H9 (cell line): ENCODE measurements around the gene SIL1. TPM values are rescaled to one million over a fixed set of nuclear protein-coding genes. Genes with fewer than 3 reads are reported as not detected.

Experiments used
- DNase-seq: peaks from one replicate; pipeline ENCODE4 v3.0.0-alpha.2; 2017
- H2AFZ ChIP-seq: one replicate; pipeline ENCODE4 v1.6.1; 2013; ENCODE audit warnings: mild to moderate bottlenecking, low read length, control low read depth, moderate library complexity
- H2AK5ac ChIP-seq: 2 replicates; pipeline ENCODE4 v1.6.1; 2013; ENCODE audit warnings: low read length, control low read depth, mixed read lengths; ENCODE audit not compliant: insufficient read length
- H2BK120ac ChIP-seq: one replicate; pipeline ENCODE4 v1.6.1; 2013; ENCODE audit warnings: low read depth, mild to moderate bottlenecking, low read length, control low read depth, inconsistent platforms; ENCODE audit not compliant: poor library complexity, severe bottlenecking
- H2BK12ac ChIP-seq: 2 replicates; pipeline ENCODE4 v1.6.1; 2013; ENCODE audit warnings: low read length, control low read depth, mixed read lengths, low read depth; ENCODE audit not compliant: insufficient read length
- H2BK15ac ChIP-seq: 2 replicates; pipeline ENCODE4 v1.6.1; 2013; ENCODE audit warnings: low read depth, low read length, control low read depth
- H2BK20ac ChIP-seq: one replicate; pipeline ENCODE4 v1.6.1; 2013; ENCODE audit warnings: low read depth, mild to moderate bottlenecking, low read length, control low read depth, inconsistent platforms; ENCODE audit not compliant: poor library complexity, severe bottlenecking
- H2BK5ac ChIP-seq: 2 replicates; pipeline ENCODE4 v1.6.1; 2013; ENCODE audit warnings: low read length, control low read depth, mixed read lengths; ENCODE audit not compliant: insufficient read length
- H3K14ac ChIP-seq: 2 replicates; pipeline ENCODE4 v1.6.1; 2013; ENCODE audit warnings: low read length, control low read depth; ENCODE audit not compliant: insufficient read depth
- H3K18ac ChIP-seq: 2 replicates; pipeline ENCODE4 v1.6.1; 2013; ENCODE audit warnings: low read depth, mild to moderate bottlenecking, mixed read lengths, low read length, control low read depth; ENCODE audit not compliant: insufficient read length
- H3K23ac ChIP-seq: 2 replicates; pipeline ENCODE4 v1.6.1; 2013; ENCODE audit warnings: low read length, control low read depth, mixed read lengths, low read depth; ENCODE audit not compliant: insufficient read length
- H3K23me2 ChIP-seq: 2 replicates; pipeline ENCODE4 v1.6.1; 2013; ENCODE audit warnings: low read depth, mild to moderate bottlenecking, mixed read lengths, low read length, control low read depth; ENCODE audit not compliant: insufficient read length, poor library complexity, severe bottlenecking
- H3K27ac ChIP-seq: 2 replicates; pipeline ENCODE4 v1.5.1; 2013; ENCODE audit warnings: low read length, control low read depth, mixed read lengths, low read depth; ENCODE audit not compliant: insufficient read length
- H3K27me3 ChIP-seq: 2 replicates; pipeline ENCODE4 v1.6.1; 2013; ENCODE audit warnings: low read length, control low read depth, inconsistent platforms; ENCODE audit not compliant: insufficient read depth
- H3K4ac ChIP-seq: 2 replicates; pipeline ENCODE4 v1.6.1; 2013; ENCODE audit warnings: low read depth, mild to moderate bottlenecking, control low read depth, inconsistent platforms, low read length, moderate library complexity
- H3K4me1 ChIP-seq: 2 replicates; pipeline ENCODE4 v1.6.1; 2013; ENCODE audit warnings: low read length, control low read depth, inconsistent platforms; ENCODE audit not compliant: insufficient read depth
- H3K4me2 ChIP-seq: 2 replicates; pipeline ENCODE4 v1.6.1; 2013; ENCODE audit warnings: low read length, control low read depth, mixed read lengths; ENCODE audit not compliant: insufficient read length, insufficient read depth
- H3K56ac ChIP-seq: 2 replicates; pipeline ENCODE4 v1.6.1; 2013; ENCODE audit warnings: low read depth, mild to moderate bottlenecking, mixed read lengths, low read length, control low read depth; ENCODE audit not compliant: insufficient read length
- H3K79me1 ChIP-seq: 2 replicates; pipeline ENCODE4 v1.6.1; 2013; ENCODE audit warnings: low read depth, mild to moderate bottlenecking, moderate library complexity, low read length, control low read depth, inconsistent platforms; ENCODE audit not compliant: insufficient read depth, poor library complexity, severe bottlenecking
- H3K79me2 ChIP-seq: 2 replicates; pipeline ENCODE4 v1.6.1; 2013; ENCODE audit warnings: low read length, control low read depth, inconsistent platforms; ENCODE audit not compliant: insufficient read depth
- H3K9ac ChIP-seq: 2 replicates; pipeline ENCODE4 v1.6.1; 2013; ENCODE audit warnings: low read length, control low read depth, mixed read lengths; ENCODE audit not compliant: insufficient read length; ENCODE audit errors: extremely low read depth
- H3K9me3 ChIP-seq: one replicate; pipeline ENCODE4 v1.6.1; 2013; ENCODE audit warnings: low read depth, low read length, inconsistent platforms; ENCODE audit not compliant: control insufficient read depth
- H3T11ph ChIP-seq: one replicate; pipeline ENCODE4 v1.6.1; 2013; ENCODE audit warnings: mild to moderate bottlenecking, low read length, control low read depth, inconsistent platforms
- H4K20me1 ChIP-seq: one replicate; pipeline ENCODE4 v1.6.1; 2013; ENCODE audit not compliant: control insufficient read depth, insufficient read length, insufficient read depth
- H4K5ac ChIP-seq: 2 replicates; pipeline ENCODE4 v1.6.1; 2013; ENCODE audit warnings: low read depth, mild to moderate bottlenecking, mixed read lengths, low read length, control low read depth; ENCODE audit not compliant: insufficient read length
- H4K8ac ChIP-seq: replicated peaks from 2 replicates; pipeline ENCODE4 v1.6.1; 2013; ENCODE audit warnings: low read length, control low read depth, mixed read lengths, low read depth; ENCODE audit not compliant: insufficient read length
- H4K91ac ChIP-seq: 2 replicates; pipeline ENCODE4 v1.6.1; 2013; ENCODE audit warnings: low read depth, mild to moderate bottlenecking, moderate library complexity, mixed read lengths, low read length, control low read depth; ENCODE audit not compliant: insufficient read length
- H3K27ac Mint-ChIP-seq, 3 experiments: 2 replicates in 2 of 3; 3 replicates in 1 of 3; pipeline ENCODE4 v1.8.0; 2020 to 2021; ENCODE audit warnings: mixed read lengths in 3 of 3, mild to moderate bottlenecking in 1 of 3, moderate library complexity in 1 of 3
- H3K27me3 Mint-ChIP-seq: 2 replicates; pipeline ENCODE4 v1.8.0; 2021; ENCODE audit warnings: low read depth, mild to moderate bottlenecking, moderate library complexity, mixed read lengths
- H3K36me3 Mint-ChIP-seq, 3 experiments: 2 replicates in 2 of 3; 3 replicates in 1 of 3; pipeline ENCODE4 v1.8.0; 2020 to 2021; ENCODE audit warnings: low read depth in 3 of 3, mixed read lengths in 3 of 3; ENCODE audit not compliant: insufficient read depth in 1 of 3
- H3K4me1 Mint-ChIP-seq, 2 experiments: 2 replicates each; pipeline ENCODE4 v1.8.0; 2020; ENCODE audit warnings: mixed read lengths in 2 of 2
- H3K4me3 Mint-ChIP-seq, 2 experiments: 2 replicates in 1 of 2; 3 replicates in 1 of 2; pipeline ENCODE4 v1.8.0; 2020 to 2021; ENCODE audit warnings: mild to moderate bottlenecking in 2 of 2, mixed read lengths in 2 of 2, moderate library complexity in 1 of 2
- H3K9me3 Mint-ChIP-seq, 2 experiments: 2 replicates in 1 of 2; 3 replicates in 1 of 2; pipeline ENCODE4 v1.8.0; 2020; ENCODE audit warnings: mild to moderate bottlenecking in 2 of 2, mixed read lengths in 2 of 2, moderate library complexity in 1 of 2
- CTCF ChIP-seq: fragments of 200-600 bp; sonication (generic); conservative IDR thresholded peaks from 3 replicates; pipeline ENCODE4 v1.8.0; 2021; ENCODE audit warnings: antibody characterized with exemption, mild to moderate bottlenecking
- WGBS: extraction: QIAGEN DNeasy Blood & Tissue Kit; methylation state at CpG from one replicate; pipeline ENCODE4 v1.1.7; 2013; ENCODE audit warnings: missing lambda C conversion rate, low lambda C conversion rate, mixed read lengths; ENCODE audit not compliant: insufficient read length; ENCODE audit errors: extremely low coverage; 5-methylcytosine and 5-hydroxymethylcytosine counted together
- total RNA-seq: library from RNA; stranded (reverse); gene quantifications from 2 replicates; pipeline ENCODE4 v1.2.1, GENCODE V29; 2021

Gene SIL1
- total RNA-seq, 1 experiment from 2014 or later: 10.6 TPM

- H2AFZ ChIP-seq: no peak overlapping the region
- no peak overlapping the region for H2BK15ac ChIP-seq
- Mint-ChIP-seq H3K4me3 (no peak overlapping the region), H3K27me3 (no peaks in the 10 kb centered on the region), H3K27ac (no peak overlapping the region), H3K36me3 (no peaks in the 10 kb centered on the region), H3K4me1 (peaks cover 0 to 4% of the 10 kb centered on the region in 2 experiments; a peak in 1 of 4 replicates), H3K9me3 (no peaks in the 10 kb centered on the region)
- no peak overlapping the region for H3K27ac ChIP-seq
- no peaks in the 10 kb centered on the region for H3K79me2 ChIP-seq
- no peaks in the 10 kb centered on the region for H4K20me1 ChIP-seq
- no peak overlapping the region for H3K4me2 ChIP-seq
- no peak overlapping the region for H2AK5ac ChIP-seq
- H3K14ac ChIP-seq: no peak overlapping the region; the same call in 1 of the 2 replicates
- no peaks in the 10 kb centered on the region for H3K23me2 ChIP-seq
- peak; percentile 20 for DNase-seq
- H4K8ac ChIP-seq: no peak overlapping the region
- no peaks in the 10 kb centered on the region for H3K79me1 ChIP-seq
- H3K4ac ChIP-seq: no peak overlapping the region
- H3K9me3 ChIP-seq: no peaks in the 10 kb centered on the region
- no peak overlapping the region for H3K18ac ChIP-seq
- no peak overlapping the region for H3K9ac ChIP-seq
- H2BK20ac ChIP-seq: no peak overlapping the region
- no peak overlapping the region for H2BK5ac ChIP-seq
- H2BK12ac ChIP-seq: no peak overlapping the region
- no peak for TF ChIP-seq CTCF
- no peaks in the 10 kb centered on the region for H3K4me1 ChIP-seq
- WGBS: no CpG with 5 or more reads among the region's 4 CpGs
- H3K23ac ChIP-seq: no peak overlapping the region
- H4K5ac ChIP-seq: no peak overlapping the region
- H4K91ac ChIP-seq: no peak overlapping the region
- no peak overlapping the region for H3T11ph ChIP-seq
- no peak overlapping the region for H2BK120ac ChIP-seq
- no peak overlapping the region for H3K56ac ChIP-seq
- H3K27me3 ChIP-seq: no peaks in the 10 kb centered on the region
Observed at GRCh38 chr5:139120521-139120920, 77.6 kb downstream of the SIL1 start.
